H1 (cell line): ENCODE results near the gene CNIH3. TPM values are rescaled to one million over a fixed set of nuclear protein-coding genes. Genes with fewer than 3 reads are reported as not detected.

Experiments used
- NANOG ChIP-seq: IDR thresholded peaks from 2 replicates; pipeline ENCODE4 v1.6.1; 2011; ENCODE audit warnings: low read length, low read depth, mild to moderate bottlenecking, inconsistent platforms; ENCODE audit not compliant: insufficient read depth, poor library complexity, severe bottlenecking
- polyA plus RNA-seq, 7 experiments: library from polyadenylated mRNA; depleted of rRNA in 3 of 7; stranded (reverse) in 5 of 7; unstranded in 2 of 7; fragments of >200 nt in 5 of 7; fragments of 200-250 nt in 2 of 7; gene quantifications; 1 replicate in 5 of 7; 2 replicates in 1 of 7; 4 replicates in 1 of 7; pipeline versions ENCODE4 v1.2.1 to v1.2.3, GENCODE V29; 2011 to 2013; ENCODE audit warnings: missing spikeins in 2 of 7, mixed read lengths in 2 of 7
- total RNA-seq: library from RNA; stranded (reverse); fragmentation: NEBNext Ultra II Directional; extraction: Animal tissue kit (Norgen Biotek cat#: 25700); gene quantifications from 2 replicates; pipeline ENCODE4 v1.2.1, GENCODE V29; 2021

The CNIH3 gene
- total and polyA plus RNA-seq, 2 of the 8 experiments (the other 6 are each of a cell fraction or from before 2014, with no cell fraction given), result 3.7 to 5.6 TPM

GRCh38 chr1:224718470-224719053 is 102.4 kb downstream of the CNIH3 start (continued):
- TF ChIP-seq NANOG, result no peak
